Left hindlimb (tissue), 1 donor: ENCODE measurements around the gene KLF13.

Experiments used
- DNase-seq: peaks from one replicate; pipeline ENCODE4 v3.0.0-alpha.2; 2018

Gene KLF13

GRCh38 chr15:31405200-31405920 lies 78.7 kb downstream of the KLF13 start:
- DNase-seq = no peak

GRCh38 chr15:31407376-31407775 lies 80.7 kb downstream of the KLF13 start:
- no peak for DNase-seq

GRCh38 chr15:31407851-31408250 lies 81.2 kb downstream of the KLF13 start:
- DNase-seq = no peak

- DNase-seq = no peak
Observed at GRCh38 chr15:31408724-31409123, 82.1 kb downstream of the KLF13 start.

- no peak for DNase-seq
Observed at GRCh38 chr15:31409171-31409570, 82.5 kb downstream of the KLF13 start.

- DNase-seq = no peak
Observed at GRCh38 chr15:31412824-31413223, 86.2 kb downstream of the KLF13 start.

GRCh38 chr15:31415201-31415600 lies 88.6 kb downstream of the KLF13 start:
- no peak for DNase-seq

- DNase-seq = no peak
Observed at GRCh38 chr15:31419820-31420219, 93.2 kb downstream of the KLF13 start.

- DNase-seq = no peak
Observed at GRCh38 chr15:31427411-31427810, 100.8 kb downstream of the KLF13 start.
